Measurements from ENCODE around the gene CACNA2D2. TPM values are rescaled to one million over a fixed set of nuclear protein-coding genes. Genes with fewer than 3 reads are reported as not detected.

The CACNA2D2 gene
- total and polyA plus RNA-seq, 7 donors, result 0.14 to 1.6 (median 0.83) TPM

DNA sequence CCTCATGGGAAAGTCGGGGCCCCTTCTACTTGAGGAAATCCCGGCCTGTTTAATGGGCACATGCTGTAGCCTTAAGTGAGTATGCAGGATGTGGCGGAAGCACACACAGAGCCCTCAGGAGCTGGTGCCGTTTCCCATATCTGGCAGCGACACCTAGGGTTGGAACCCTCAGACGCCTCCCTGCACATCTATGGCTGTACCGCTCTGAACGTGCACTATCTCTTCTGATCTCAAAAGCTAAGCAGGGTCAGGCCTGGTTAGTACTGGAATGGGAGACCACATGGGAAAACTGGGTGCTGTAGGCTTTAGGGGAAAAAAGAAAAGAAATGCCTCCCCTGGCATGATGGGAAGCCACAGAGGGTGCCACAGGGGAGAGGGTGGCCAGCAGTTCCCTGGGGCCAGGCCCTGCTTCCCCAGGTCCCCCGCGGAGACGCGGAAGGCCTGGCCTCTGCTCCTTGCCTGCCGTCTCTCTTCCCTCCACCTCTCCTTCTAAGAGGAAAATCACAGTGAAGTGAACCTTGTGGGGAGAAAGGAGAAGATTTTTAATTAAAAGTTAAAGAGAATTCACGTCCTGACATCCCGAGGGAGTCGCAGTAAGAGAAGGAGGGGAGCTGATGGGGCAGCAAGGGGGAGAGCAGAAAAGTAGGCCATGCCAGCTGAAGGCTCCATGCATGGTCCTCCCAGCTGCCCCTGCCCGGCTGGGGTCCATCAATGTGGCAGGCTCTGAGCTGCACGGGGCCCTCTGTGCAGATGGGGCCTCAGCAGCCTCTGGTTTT is 83.7 kb downstream of the CACNA2D2 start:
- no peaks in the 10 kb centered on the region for H3K9me3 ChIP-seq
- no peak overlapping the region for H3K27ac ChIP-seq
- TF ChIP-seq, protein P1, sequence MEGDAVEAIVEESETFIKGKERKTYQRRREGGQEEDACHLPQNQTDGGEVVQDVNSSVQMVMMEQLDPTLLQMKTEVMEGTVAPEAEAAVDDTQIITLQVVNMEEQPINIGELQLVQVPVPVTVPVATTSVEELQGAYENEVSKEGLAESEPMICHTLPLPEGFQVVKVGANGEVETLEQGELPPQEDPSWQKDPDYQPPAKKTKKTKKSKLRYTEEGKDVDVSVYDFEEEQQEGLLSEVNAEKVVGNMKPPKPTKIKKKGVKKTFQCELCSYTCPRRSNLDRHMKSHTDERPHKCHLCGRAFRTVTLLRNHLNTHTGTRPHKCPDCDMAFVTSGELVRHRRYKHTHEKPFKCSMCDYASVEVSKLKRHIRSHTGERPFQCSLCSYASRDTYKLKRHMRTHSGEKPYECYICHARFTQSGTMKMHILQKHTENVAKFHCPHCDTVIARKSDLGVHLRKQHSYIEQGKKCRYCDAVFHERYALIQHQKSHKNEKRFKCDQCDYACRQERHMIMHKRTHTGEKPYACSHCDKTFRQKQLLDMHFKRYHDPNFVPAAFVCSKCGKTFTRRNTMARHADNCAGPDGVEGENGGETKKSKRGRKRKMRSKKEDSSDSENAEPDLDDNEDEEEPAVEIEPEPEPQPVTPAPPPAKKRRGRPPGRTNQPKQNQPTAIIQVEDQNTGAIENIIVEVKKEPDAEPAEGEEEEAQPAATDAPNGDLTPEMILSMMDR (IDR thresholded peaks at IDR 0.05), result no peak
- no peaks in the 10 kb centered on the region for H3K36me3 ChIP-seq (ENCODE audit: insufficient read depth in 1 of 2, low read depth in 1 of 2)
- intact Hi-C loops (cut with DNase I), result no loop called here
- H3K4me3 ChIP-seq, result no peak overlapping the region
- no peak for DNase-seq
- H3K27me3 ChIP-seq (ENCODE audit: insufficient read depth in 3 of 3, low read length in 2 of 3), result no peaks in the 10 kb centered on the region
- H3K4me1 ChIP-seq, result no peaks in the 10 kb centered on the region
- WGBS, 3 donors, result 88 to 90% (median 88%) methylated on average over 14 to 18 of the region's 18 CpGs
- no peak for ATAC-seq

DNA sequence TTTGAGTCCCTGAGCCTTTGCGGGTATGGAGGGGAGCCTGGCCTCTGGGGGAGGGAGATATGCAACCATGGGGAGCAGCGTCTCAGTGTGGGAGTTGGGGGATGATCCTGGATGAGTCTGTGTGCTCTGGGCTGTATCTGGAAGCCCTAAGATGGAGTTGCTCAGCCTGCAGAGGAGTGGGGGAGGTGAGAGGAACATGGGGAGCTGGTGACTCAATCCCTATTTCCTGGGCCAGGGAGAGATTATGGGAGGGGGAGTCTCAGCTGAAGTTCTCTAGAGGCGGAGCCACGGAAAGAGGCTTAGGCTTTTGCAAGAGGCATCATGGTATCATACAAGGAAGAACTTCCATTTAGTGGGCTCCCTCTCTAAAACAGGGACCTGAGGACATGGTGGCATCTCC is 84.6 kb downstream of the CACNA2D2 start:
- Histone ChIP-seq H3K4me3 (no peak overlapping the region), H3K27me3 (ENCODE audit: insufficient read depth in 3 of 3, low read length in 2 of 3) (no peaks in the 10 kb centered on the region), H3K4me1 (no peaks in the 10 kb centered on the region), H3K9me3 (no peaks in the 10 kb centered on the region), H3K27ac (no peak overlapping the region), H3K36me3 (ENCODE audit: insufficient read depth in 1 of 2, low read depth in 1 of 2) (no peaks in the 10 kb centered on the region)
- intact Hi-C loops (cut with DNase I), result no loop called here
- ATAC-seq (no peak), DNase-seq (no peak)
- WGBS, 3 donors, result 90 to 96% (median 93%) methylated on average over 4 of the region's 4 CpGs
- TF ChIP-seq, protein P1 (IDR thresholded peaks at IDR 0.05), result no peak

DNA sequence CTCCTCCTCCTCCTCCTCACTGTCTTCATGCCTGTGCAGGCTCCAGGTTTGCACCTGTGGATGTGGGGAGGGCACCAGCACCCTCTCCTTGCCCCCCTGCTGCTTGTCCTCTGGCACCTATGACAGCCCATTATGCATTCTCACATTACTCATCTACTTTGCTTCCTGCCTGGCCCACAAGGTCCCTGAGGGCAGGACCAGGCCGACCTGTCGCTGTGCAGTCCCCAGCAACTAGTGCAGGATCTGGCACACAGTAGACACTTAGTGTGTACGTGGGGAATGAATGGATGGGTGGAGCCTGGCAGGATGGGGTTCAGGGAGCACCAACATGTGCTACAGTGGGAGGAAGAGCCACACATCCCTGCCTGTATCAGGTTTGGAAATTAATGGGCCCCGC is 85.8 kb downstream of the CACNA2D2 start:
- Histone ChIP-seq H3K27ac (no peak overlapping the region), H3K9me3 (no peaks in the 10 kb centered on the region), H3K36me3 (ENCODE audit: insufficient read depth in 1 of 2, low read depth in 1 of 2) (no peaks in the 10 kb centered on the region), H3K4me1 (no peaks in the 10 kb centered on the region), H3K27me3 (ENCODE audit: insufficient read depth in 3 of 3, low read length in 2 of 3) (no peaks in the 10 kb centered on the region), H3K4me3 (no peak overlapping the region)
- TF ChIP-seq, protein P1 (IDR thresholded peaks at IDR 0.05), result no peak
- WGBS, 3 donors, result 65 to 77% (median 70%) methylated on average over 4 of the region's 4 CpGs
- no peak for DNase-seq
- no peak for ATAC-seq
- intact Hi-C loops (cut with DNase I), result no loop called here

DNA sequence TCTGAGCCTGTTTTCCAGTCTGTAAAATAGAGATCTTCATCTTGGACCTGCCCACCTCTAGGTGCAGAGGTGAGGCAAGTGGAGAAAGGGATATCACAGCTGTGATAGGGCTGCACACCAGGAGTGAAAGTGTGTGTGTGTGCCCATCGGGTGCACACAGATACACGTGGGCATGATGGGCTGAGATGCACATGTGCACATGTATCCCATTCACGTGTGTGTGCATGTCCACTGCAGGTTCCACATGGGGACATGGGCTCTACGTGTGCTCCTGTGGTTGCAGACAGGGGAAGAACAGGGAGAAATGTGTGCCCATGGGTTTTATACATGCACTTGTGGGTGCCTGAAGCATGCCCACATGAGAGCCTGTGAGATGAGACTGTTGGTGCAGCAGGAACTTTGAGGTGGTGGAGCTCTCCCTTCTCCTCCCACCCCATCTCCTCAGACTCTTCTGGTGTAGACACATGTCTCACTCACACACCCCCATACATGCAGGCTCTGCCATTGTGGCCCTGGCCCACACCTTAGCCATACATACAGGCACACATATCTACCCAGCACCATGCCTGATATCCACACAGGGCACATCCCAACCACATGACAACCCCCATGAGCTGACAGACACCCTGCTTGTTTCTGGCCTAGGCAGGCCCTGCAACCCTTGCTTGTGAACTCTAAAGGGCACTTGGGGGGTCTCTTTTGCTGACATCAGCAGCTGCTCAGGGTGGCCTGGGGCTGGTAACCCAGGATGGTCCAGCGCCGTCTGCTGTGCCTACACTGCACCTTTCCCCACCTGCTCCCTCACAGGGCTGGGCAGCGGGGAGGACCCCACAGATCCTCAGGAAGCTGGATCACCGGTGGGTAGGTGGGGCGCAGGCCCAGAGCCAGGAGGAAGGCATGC is 86.4 kb downstream of the CACNA2D2 start:
- 83 to 91% (median 88%) methylated on average over 8 to 9 of the region's 9 CpGs for WGBS, 3 donors
- H3K9me3 ChIP-seq, result no peaks in the 10 kb centered on the region
- no peak for ATAC-seq

More for the DNA sequence above, 86.4 kb downstream of the CACNA2D2 start:
- Histone ChIP-seq H3K27me3 (ENCODE audit: insufficient read depth in 3 of 3, low read length in 2 of 3) (no peaks in the 10 kb centered on the region), H3K4me3 (no peak overlapping the region), H3K36me3 (ENCODE audit: insufficient read depth in 1 of 2, low read depth in 1 of 2) (no peaks in the 10 kb centered on the region), H3K27ac (no peak overlapping the region), H3K4me1 (no peaks in the 10 kb centered on the region)
- TF ChIP-seq, protein P1 (IDR thresholded peaks at IDR 0.05), result no peak
- intact Hi-C loops (cut with DNase I), result no loop called here
- no peak for DNase-seq

Data from psoas muscle (tissue), 8 donors.